Measurements from ENCODE around the gene KRTAP5-3. TPM values are rescaled to one million over a fixed set of nuclear protein-coding genes. Genes with fewer than 3 reads are reported as not detected.

The KRTAP5-3 gene
- total and polyA plus RNA-seq, 7 donors = not detected

DNA sequence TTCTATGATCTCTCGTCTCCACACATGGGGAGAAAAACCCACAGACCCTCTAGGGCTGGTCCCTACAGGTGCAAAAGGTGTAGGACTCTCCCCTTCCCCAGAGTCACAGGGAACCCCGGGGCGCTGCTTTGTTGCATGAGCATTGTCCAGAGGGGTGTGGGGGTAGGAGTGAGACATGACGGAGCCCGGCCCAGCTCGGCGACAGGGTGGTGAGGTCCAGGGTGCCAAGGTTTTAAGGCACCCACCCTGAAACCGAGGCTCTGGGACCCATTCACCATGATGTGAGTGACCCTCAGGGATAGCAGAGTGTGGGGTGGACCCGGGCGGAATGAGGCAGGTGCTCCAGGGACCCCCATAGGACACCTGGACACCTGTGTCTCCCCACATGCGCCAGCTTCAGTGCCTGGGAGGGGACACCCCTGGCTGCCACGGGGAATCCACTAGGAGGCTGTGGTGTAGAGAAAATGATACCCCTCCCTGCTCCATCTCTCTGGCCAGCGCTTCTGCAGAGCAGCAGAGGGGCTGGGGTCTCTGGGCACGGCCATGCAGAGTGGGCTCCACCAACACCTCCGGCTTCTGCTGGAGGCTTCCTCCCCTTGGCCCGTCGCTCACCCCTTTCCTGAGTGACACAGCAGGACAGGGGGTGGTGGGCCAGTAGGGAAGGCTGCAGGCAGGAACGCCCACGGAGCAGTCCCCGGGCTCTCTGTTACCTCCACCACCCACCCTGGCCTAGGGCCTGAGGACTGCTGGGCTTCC, 36.5 kb upstream of the KRTAP5-3 start:
- ATAC-seq (no peak), DNase-seq (no peak)
- Histone ChIP-seq H3K9me3 (no peaks in the 10 kb centered on the region), H3K27ac (no peak overlapping the region), H3K27me3 (ENCODE audit: insufficient read depth in 3 of 3, low read length in 2 of 3) (peaks cover 0 to 21% (median 0%) of the 10 kb centered on the region in 3 donors), H3K36me3 (ENCODE audit: insufficient read depth in 1 of 2, low read depth in 1 of 2) (no peaks in the 10 kb centered on the region), H3K4me1 (no peaks in the 10 kb centered on the region), H3K4me3 (no peak overlapping the region)
- intact Hi-C loops (cut with DNase I) = no loop called here
- 82 to 84% (median 83%) methylated on average over 17 to 20 of the region's 20 CpGs for WGBS, 3 donors
- TF ChIP-seq, protein P1, sequence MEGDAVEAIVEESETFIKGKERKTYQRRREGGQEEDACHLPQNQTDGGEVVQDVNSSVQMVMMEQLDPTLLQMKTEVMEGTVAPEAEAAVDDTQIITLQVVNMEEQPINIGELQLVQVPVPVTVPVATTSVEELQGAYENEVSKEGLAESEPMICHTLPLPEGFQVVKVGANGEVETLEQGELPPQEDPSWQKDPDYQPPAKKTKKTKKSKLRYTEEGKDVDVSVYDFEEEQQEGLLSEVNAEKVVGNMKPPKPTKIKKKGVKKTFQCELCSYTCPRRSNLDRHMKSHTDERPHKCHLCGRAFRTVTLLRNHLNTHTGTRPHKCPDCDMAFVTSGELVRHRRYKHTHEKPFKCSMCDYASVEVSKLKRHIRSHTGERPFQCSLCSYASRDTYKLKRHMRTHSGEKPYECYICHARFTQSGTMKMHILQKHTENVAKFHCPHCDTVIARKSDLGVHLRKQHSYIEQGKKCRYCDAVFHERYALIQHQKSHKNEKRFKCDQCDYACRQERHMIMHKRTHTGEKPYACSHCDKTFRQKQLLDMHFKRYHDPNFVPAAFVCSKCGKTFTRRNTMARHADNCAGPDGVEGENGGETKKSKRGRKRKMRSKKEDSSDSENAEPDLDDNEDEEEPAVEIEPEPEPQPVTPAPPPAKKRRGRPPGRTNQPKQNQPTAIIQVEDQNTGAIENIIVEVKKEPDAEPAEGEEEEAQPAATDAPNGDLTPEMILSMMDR (IDR thresholded peaks at IDR 0.05) = no peak

DNA sequence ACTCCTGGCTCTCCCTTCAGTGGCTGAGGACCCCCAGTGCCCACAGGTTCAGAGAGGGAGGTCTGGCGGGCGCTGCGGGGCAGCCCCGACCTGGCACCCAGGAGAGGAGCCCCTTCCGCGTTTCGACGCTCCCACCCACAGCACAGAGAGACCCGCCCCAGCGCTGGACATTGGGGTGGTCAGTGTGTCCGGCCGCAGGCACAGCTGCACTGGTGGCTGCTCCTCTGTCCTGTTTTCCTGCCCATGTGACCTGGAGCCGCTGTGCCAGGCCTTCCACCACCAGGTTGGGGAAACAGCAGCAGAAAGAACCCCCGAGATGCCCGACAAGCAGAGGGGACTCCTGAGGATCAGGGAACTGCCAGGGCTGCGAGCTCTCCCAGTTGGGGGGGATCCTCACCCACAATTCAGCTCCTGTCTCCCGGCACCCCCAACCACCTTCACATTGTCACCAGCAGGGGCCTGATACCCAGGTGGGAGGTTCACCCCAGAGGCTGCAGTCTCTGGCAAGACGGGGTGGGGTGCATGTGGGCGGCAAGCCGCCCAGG, 35.0 kb upstream of the KRTAP5-3 start:
- ATAC-seq = no peak
- no peaks in the 10 kb centered on the region for H3K9me3 ChIP-seq
- H3K27me3 ChIP-seq (ENCODE audit: insufficient read depth in 3 of 3, low read length in 2 of 3) = peaks cover 0 to 35% (median 0%) of the 10 kb centered on the region in 3 donors
- no peak overlapping the region for H3K4me3 ChIP-seq
- DNase-seq = no peak
- TF ChIP-seq, protein P1 (IDR thresholded peaks at IDR 0.05) = no peak
- no peaks in the 10 kb centered on the region for H3K4me1 ChIP-seq
- intact Hi-C loops (cut with DNase I) = no loop called here
- H3K27ac ChIP-seq = no peak overlapping the region
- 95 to 97% (median 95%) methylated on average over 12 to 20 of the region's 20 CpGs for WGBS, 3 donors
- H3K36me3 ChIP-seq (ENCODE audit: insufficient read depth in 1 of 2, low read depth in 1 of 2) = no peaks in the 10 kb centered on the region

DNA sequence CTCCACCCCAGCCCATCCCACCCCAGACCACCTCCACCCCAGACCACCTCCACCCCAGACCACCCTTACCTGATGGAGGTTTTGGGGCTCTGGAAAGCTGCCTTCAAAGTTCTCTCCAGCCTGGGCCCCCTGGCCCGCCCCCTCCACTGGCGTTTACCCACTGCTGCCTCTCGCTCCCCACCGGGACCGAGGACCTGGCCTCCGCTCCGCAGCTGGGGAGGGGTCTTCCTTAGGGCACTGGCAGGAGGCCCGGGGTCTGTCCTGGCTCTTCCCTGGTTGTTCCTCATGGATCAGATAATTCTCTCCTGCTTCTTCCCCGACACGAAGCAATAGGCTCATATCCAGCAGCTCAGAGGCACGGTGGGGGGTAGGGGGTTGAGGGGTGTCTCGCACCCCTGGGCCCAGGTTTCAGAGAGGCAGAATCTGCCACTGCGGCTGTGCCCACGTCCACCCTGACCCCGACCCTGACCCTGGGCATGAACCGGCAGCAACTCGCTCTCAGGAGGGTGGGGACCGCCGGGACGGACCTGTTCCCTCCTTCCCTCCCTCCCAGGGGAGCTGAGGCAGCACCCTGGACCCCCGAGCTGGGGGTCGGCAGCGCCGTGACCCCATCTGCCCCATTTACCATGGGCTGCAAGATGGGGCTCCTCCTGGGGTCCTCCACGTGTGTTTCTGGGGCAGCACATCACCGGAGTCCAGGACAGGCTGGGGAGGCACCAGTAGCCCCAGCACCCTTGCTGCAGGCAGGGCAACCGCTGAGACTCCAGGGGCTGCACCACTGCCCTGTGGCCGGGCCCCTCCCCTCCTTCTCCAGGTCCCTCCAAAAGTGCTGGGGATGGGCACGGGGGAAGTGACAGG, 34.3 kb upstream of the KRTAP5-3 start:
- WGBS, 3 donors = 80 to 85% (median 80%) methylated on average over 28 to 29 of the region's 29 CpGs
- Histone ChIP-seq H3K36me3 (ENCODE audit: insufficient read depth in 1 of 2, low read depth in 1 of 2) (no peaks in the 10 kb centered on the region), H3K9me3 (no peaks in the 10 kb centered on the region), H3K4me3 (no peak overlapping the region), H3K4me1 (no peaks in the 10 kb centered on the region), H3K27ac (no peak overlapping the region), H3K27me3 (ENCODE audit: insufficient read depth in 3 of 3, low read length in 2 of 3) (peaks cover 0 to 35% (median 0%) of the 10 kb centered on the region in 3 donors)
- ATAC-seq (no peak), DNase-seq (no peak)
- intact Hi-C loops (cut with DNase I) = no loop called here
- TF ChIP-seq, protein P1 (IDR thresholded peaks at IDR 0.05) = no peak

DNA sequence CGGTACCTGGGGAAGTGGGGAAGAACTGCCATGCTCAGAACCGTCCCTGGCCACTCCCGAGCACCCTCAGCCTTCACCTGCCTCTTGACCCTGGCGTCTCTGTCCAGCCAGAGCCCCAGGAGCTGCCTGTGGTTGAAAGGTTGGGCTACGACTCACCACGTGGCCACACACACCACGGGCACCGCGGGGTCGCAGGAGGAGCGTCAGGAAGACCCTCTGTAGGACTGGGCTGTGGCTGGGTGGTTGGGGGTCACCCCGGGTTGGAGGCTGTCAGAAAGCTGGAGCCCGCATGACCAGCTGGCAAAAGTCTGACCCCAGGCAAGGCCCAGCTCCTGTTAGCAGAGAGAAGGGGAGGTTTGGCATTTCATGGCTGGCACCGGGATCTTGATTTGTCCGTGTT, 32.8 kb upstream of the KRTAP5-3 start:
- no peak for ATAC-seq
- Histone ChIP-seq H3K9me3 (no peaks in the 10 kb centered on the region), H3K27ac (no peak overlapping the region), H3K36me3 (ENCODE audit: insufficient read depth in 1 of 2, low read depth in 1 of 2) (no peaks in the 10 kb centered on the region), H3K27me3 (ENCODE audit: insufficient read depth in 3 of 3, low read length in 2 of 3) (peaks cover 0 to 39% (median 0%) of the 10 kb centered on the region in 3 donors), H3K4me3 (no peak overlapping the region), H3K4me1 (no peaks in the 10 kb centered on the region)
- intact Hi-C loops (cut with DNase I) = no loop called here
- TF ChIP-seq, protein P1 (IDR thresholded peaks at IDR 0.05) = no peak
- DNase-seq = peak in 1 of 2 donors; percentile 26
- 84 to 89% (median 89%) methylated on average over 15 of the region's 15 CpGs for WGBS, 3 donors
